ENCODE data around the gene MEOX2. TPM values are rescaled to one million over a fixed set of nuclear protein-coding genes. Genes with fewer than 3 reads are reported as not detected.

The MEOX2 gene
- total RNA-seq, 6 experiments from 2014 or later, result 0.14 to 0.54 (median 0.33) TPM; not detected in 1

GRCh38 chr7:15707570-15707969, 21.1 kb upstream of the MEOX2 start:
- Histone ChIP-seq H3K27ac (no peak overlapping the region), H3K4me3 (no peak overlapping the region), H3K36me3 (no peaks in the 10 kb centered on the region), H3K27me3 (no peaks in the 10 kb centered on the region), H3K4me1 (no peaks in the 10 kb centered on the region), H3K9me3 (no peaks in the 10 kb centered on the region)
- intact Hi-C loops (cut with DNase I), result no loop called here
- no peak for TF ChIP-seq CTCF (IDR thresholded peaks at IDR 0.05)
- no peak for TF ChIP-seq POLR2A (IDR thresholded peaks at IDR 0.05)
- no peak for ATAC-seq
- WGBS (ENCODE audit: insufficient coverage, low coverage, low lambda C conversion rate, missing lambda C conversion rate), result 64% methylated on average over 1 of the region's 1 CpG
- DNase-seq, result no peak

GRCh38 chr7:15703732-15704131, 17.2 kb upstream of the MEOX2 start:
- DNase-seq (no peak), ATAC-seq (no peak)
- intact Hi-C loops (cut with DNase I), result no loop called here
- H3K27ac ChIP-seq, result no peak overlapping the region
- no peaks in the 10 kb centered on the region for H3K9me3 ChIP-seq
- H3K4me3 ChIP-seq, result no peak overlapping the region
- H3K36me3 ChIP-seq, result no peaks in the 10 kb centered on the region
- H3K4me1 ChIP-seq, result no peaks in the 10 kb centered on the region
- no peak for TF ChIP-seq POLR2A (IDR thresholded peaks at IDR 0.05)
- no peak for TF ChIP-seq CTCF (IDR thresholded peaks at IDR 0.05)
- WGBS (ENCODE audit: insufficient coverage, low coverage, low lambda C conversion rate, missing lambda C conversion rate), result 100% methylated on average over 1 of the region's 1 CpG
- H3K27me3 ChIP-seq, result no peaks in the 10 kb centered on the region

- H3K4me1 ChIP-seq, result no peaks in the 10 kb centered on the region
- no peak for TF ChIP-seq CTCF (IDR thresholded peaks at IDR 0.05)
- no peak for TF ChIP-seq POLR2A (IDR thresholded peaks at IDR 0.05)
- H3K36me3 ChIP-seq, result no peaks in the 10 kb centered on the region
- H3K27me3 ChIP-seq, result peaks cover 0 to 3% of the 10 kb centered on the region in 2 donors
- no peak for ATAC-seq
- DNase-seq, result no peak
- intact Hi-C loops (cut with DNase I), result no loop called here
- no peak overlapping the region for H3K27ac ChIP-seq
- WGBS (ENCODE audit: insufficient coverage, low coverage, low lambda C conversion rate, missing lambda C conversion rate), result 90% methylated on average over 5 of the region's 5 CpGs
- H3K4me3 ChIP-seq, result no peak overlapping the region
- no peaks in the 10 kb centered on the region for H3K9me3 ChIP-seq
Measured at GRCh38 chr7:15692501-15693020, 6.1 kb upstream of the MEOX2 start.

- H3K4me1 ChIP-seq, result peaks cover 0 to 8% (median 2%) of the 10 kb centered on the region in 4 donors
- intact Hi-C loops (cut with DNase I), result no loop called here
- no peak overlapping the region for H3K4me3 ChIP-seq
- no peaks in the 10 kb centered on the region for H3K36me3 ChIP-seq
- no peak overlapping the region for H3K27ac ChIP-seq
- 71% methylated on average over 2 of the region's 2 CpGs for whole genome bisulfite sequencing (ENCODE audit: insufficient coverage, low coverage, low lambda C conversion rate, missing lambda C conversion rate)
- no peaks in the 10 kb centered on the region for H3K9me3 ChIP-seq
- peaks cover 0 to 6% of the 10 kb centered on the region in 2 donors for H3K27me3 ChIP-seq
- TF ChIP-seq POLR2A (IDR thresholded peaks at IDR 0.05) (no peak), CTCF (IDR thresholded peaks at IDR 0.05) (no peak)
- no peak for DNase-seq
- ATAC-seq, result no peak
Measured at GRCh38 chr7:15688911-15689310, 2.4 kb upstream of the MEOX2 start.

- Histone ChIP-seq H3K4me3 (no peak overlapping the region), H3K27ac (no peak overlapping the region), H3K4me1 (peaks cover 0 to 8% (median 2%) of the 10 kb centered on the region in 4 donors), H3K27me3 (peaks cover 0 to 6% of the 10 kb centered on the region in 2 donors), H3K9me3 (no peaks in the 10 kb centered on the region), H3K36me3 (no peaks in the 10 kb centered on the region)
- ATAC-seq, result no peak
- DNase-seq, result no peak
- intact Hi-C loops (cut with DNase I), result no loop called here
- no peak for TF ChIP-seq CTCF (IDR thresholded peaks at IDR 0.05)
- no peak for TF ChIP-seq POLR2A (IDR thresholded peaks at IDR 0.05)
- 43% methylated on average over 10 of the region's 10 CpGs for WGBS (ENCODE audit: insufficient coverage, low coverage, low lambda C conversion rate, missing lambda C conversion rate)
Measured at GRCh38 chr7:15688279-15688626, 1.8 kb upstream of the MEOX2 start.

Measured in right lobe of liver (tissue), 6 donors.